ENCODE results near the gene SLC25A21. TPM values are rescaled to one million over a fixed set of nuclear protein-coding genes. Genes with fewer than 3 reads are reported as not detected.

Gene SLC25A21
- total and polyA plus RNA-seq, 7 donors, result 0.07 to 0.37 (median 0.18) TPM; not detected in 1

- ATAC-seq, result no peak
- H3K4me3 ChIP-seq, result no peak overlapping the region
- H3K27me3 ChIP-seq (ENCODE audit: insufficient read depth in 3 of 3, low read length in 2 of 3), result no peaks in the 10 kb centered on the region
- no peaks in the 10 kb centered on the region for H3K36me3 ChIP-seq (ENCODE audit: insufficient read depth in 1 of 2, low read depth in 1 of 2)
- TF ChIP-seq, protein P1, sequence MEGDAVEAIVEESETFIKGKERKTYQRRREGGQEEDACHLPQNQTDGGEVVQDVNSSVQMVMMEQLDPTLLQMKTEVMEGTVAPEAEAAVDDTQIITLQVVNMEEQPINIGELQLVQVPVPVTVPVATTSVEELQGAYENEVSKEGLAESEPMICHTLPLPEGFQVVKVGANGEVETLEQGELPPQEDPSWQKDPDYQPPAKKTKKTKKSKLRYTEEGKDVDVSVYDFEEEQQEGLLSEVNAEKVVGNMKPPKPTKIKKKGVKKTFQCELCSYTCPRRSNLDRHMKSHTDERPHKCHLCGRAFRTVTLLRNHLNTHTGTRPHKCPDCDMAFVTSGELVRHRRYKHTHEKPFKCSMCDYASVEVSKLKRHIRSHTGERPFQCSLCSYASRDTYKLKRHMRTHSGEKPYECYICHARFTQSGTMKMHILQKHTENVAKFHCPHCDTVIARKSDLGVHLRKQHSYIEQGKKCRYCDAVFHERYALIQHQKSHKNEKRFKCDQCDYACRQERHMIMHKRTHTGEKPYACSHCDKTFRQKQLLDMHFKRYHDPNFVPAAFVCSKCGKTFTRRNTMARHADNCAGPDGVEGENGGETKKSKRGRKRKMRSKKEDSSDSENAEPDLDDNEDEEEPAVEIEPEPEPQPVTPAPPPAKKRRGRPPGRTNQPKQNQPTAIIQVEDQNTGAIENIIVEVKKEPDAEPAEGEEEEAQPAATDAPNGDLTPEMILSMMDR (IDR thresholded peaks at IDR 0.05), result no peak
- WGBS, 3 donors, result 43 to 48% (median 46%) methylated on average over 4 of the region's 4 CpGs
- H3K4me1 ChIP-seq, result no peaks in the 10 kb centered on the region
- H3K27ac ChIP-seq, result no peak overlapping the region
- DNase-seq, result no peak
- intact Hi-C loops (cut with DNase I), result no loop called here
- no peaks in the 10 kb centered on the region for H3K9me3 ChIP-seq
Observed at GRCh38 chr14:36997843-36998242, 174.6 kb downstream of the SLC25A21 start.

- H3K4me3 ChIP-seq, result no peak overlapping the region
- no peaks in the 10 kb centered on the region for H3K4me1 ChIP-seq
- H3K9me3 ChIP-seq, result no peaks in the 10 kb centered on the region
- H3K27me3 ChIP-seq (ENCODE audit: insufficient read depth in 3 of 3, low read length in 2 of 3), result no peaks in the 10 kb centered on the region
- TF ChIP-seq, protein P1 (IDR thresholded peaks at IDR 0.05), result no peak
- WGBS, 3 donors, result 89 to 91% (median 89%) methylated on average over 5 of the region's 5 CpGs
- no peaks in the 10 kb centered on the region for H3K36me3 ChIP-seq (ENCODE audit: insufficient read depth in 1 of 2, low read depth in 1 of 2)
- ATAC-seq (no peak), DNase-seq (no peak)
- intact Hi-C loops (cut with DNase I), result no loop called here
- H3K27ac ChIP-seq, result no peak overlapping the region
Observed at GRCh38 chr14:36996857-36997590, 175.4 kb downstream of the SLC25A21 start.

DNA sequence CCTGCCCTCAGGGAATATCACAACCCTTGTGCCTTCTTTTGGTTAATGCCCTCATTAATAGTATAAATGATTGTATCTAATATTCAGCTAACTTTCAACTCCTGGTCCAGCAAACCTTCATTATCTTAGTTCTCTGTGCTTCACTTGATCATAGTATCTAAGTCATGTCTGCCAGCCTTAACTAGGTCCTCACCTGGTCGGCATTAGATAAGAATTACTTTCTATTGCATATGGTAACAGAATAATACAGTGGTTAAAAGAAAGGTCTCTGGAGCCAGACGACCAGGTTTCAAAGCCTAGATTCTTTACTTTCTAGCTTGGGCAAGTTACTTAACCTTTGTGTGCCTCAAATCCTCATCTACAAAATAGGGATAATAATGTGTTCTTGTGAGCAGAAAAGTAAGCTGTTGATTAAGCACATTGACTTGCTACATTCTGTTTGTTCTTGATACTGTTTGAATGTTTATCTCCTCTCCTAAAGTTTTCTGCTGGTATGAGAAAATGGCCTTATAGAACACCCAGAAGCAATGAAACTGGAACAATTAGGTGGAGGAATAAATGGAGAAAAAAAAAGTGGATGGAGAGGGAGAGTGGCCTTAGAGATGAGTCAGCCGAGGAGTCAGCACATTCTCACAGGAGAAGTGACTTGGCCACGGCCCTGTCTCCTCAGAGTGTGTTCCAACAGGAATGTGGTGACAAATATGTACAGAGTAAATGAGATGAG lies 176.1 kb downstream of the SLC25A21 start:
- no peak for ATAC-seq
- 74 to 78% (median 74%) methylated on average over 4 of the region's 4 CpGs for WGBS, 3 donors

GRCh38 chr14:36989806-36990205 lies 182.6 kb downstream of the SLC25A21 start:
- DNase-seq (no peak), ATAC-seq (no peak)
- Histone ChIP-seq H3K27ac (no peak overlapping the region), H3K27me3 (ENCODE audit: insufficient read depth in 3 of 3, low read length in 2 of 3) (no peaks in the 10 kb centered on the region), H3K4me3 (no peak overlapping the region), H3K9me3 (no peaks in the 10 kb centered on the region), H3K36me3 (ENCODE audit: insufficient read depth in 1 of 2, low read depth in 1 of 2) (no peaks in the 10 kb centered on the region), H3K4me1 (no peaks in the 10 kb centered on the region)
- 67 to 76% (median 70%) methylated on average over 3 of the region's 3 CpGs for WGBS, 3 donors
- intact Hi-C loops (cut with DNase I), result no loop called here
- TF ChIP-seq, protein P1 (IDR thresholded peaks at IDR 0.05), result no peak

More for the DNA sequence above, 176.1 kb downstream of the SLC25A21 start:
- no peak overlapping the region for H3K27ac ChIP-seq
- H3K9me3 ChIP-seq, result no peaks in the 10 kb centered on the region
- DNase-seq, result no peak
- H3K4me3 ChIP-seq, result no peak overlapping the region
- intact Hi-C loops (cut with DNase I), result no loop called here
- no peaks in the 10 kb centered on the region for H3K36me3 ChIP-seq (ENCODE audit: insufficient read depth in 1 of 2, low read depth in 1 of 2)
- TF ChIP-seq, protein P1 (IDR thresholded peaks at IDR 0.05), result no peak
- no peaks in the 10 kb centered on the region for H3K27me3 ChIP-seq (ENCODE audit: insufficient read depth in 3 of 3, low read length in 2 of 3)
- H3K4me1 ChIP-seq, result no peaks in the 10 kb centered on the region

Measured in psoas muscle (tissue), 8 donors.